Neural cell (in vitro differentiated cells): ENCODE data around the gene UNC45A. TPM values are rescaled to one million over a fixed set of nuclear protein-coding genes. Genes with fewer than 3 reads are reported as not detected.

ENCODE experiments used
- H2AFZ ChIP-seq: fragments of 200-600, 300-800 bp; sonication (generic), shearing (Covaris generic); 2 replicates; pipeline ENCODE4 v1.6.0; 2014; ENCODE audit warnings: low read depth, mild to moderate bottlenecking, antibody characterized with exemption, low read length, moderate library complexity
- H3F3A ChIP-seq: fragments of 200-600 bp; shearing (Covaris generic); 2 replicates; pipeline ENCODE4 v1.6.1; 2016; ENCODE audit warnings: mild to moderate bottlenecking, moderate library complexity, mixed read lengths, antibody characterized with exemption, low read length; ENCODE audit not compliant: insufficient read depth, poor library complexity, severe bottlenecking
- H3K27ac ChIP-seq: fragments of 200-600, 300-800 bp; sonication (generic), shearing (Covaris generic); 2 replicates; pipeline ENCODE4 v1.5.1; 2014; ENCODE audit warnings: mild to moderate bottlenecking, low read length, moderate library complexity
- H3K27me3 ChIP-seq: fragments of 300-800, 200-600 bp; sonication (generic), shearing (Covaris generic); 2 replicates; pipeline ENCODE4 v1.6.0; 2014; ENCODE audit warnings: mild to moderate bottlenecking, low read depth, low read length, moderate library complexity; ENCODE audit not compliant: insufficient read depth
- H3K36me3 ChIP-seq: fragments of 300-800, 200-600 bp; sonication (generic), shearing (Covaris generic); 2 replicates; pipeline ENCODE4 v1.5.1; 2014; ENCODE audit warnings: mild to moderate bottlenecking, antibody characterized with exemption, low read length, moderate library complexity; ENCODE audit not compliant: insufficient read depth
- H3K4me2 ChIP-seq: fragments of 300-800, 200-600 bp; sonication (generic), shearing (Covaris generic); 2 replicates; pipeline ENCODE4 v1.6.0; 2014; ENCODE audit warnings: mild to moderate bottlenecking, low read length
- H3K4me3 ChIP-seq: fragments of 300-800, 200-600 bp; sonication (generic), shearing (Covaris generic); 2 replicates; pipeline ENCODE4 v1.5.1; 2014; ENCODE audit warnings: mild to moderate bottlenecking, low read length, moderate library complexity
- H3K79me2 ChIP-seq: fragments of 200-600 bp; shearing (Covaris generic); replicated peaks from 2 replicates; pipeline ENCODE4 v1.6.0; 2014; ENCODE audit warnings: mild to moderate bottlenecking, low read length, moderate library complexity; ENCODE audit not compliant: insufficient read depth
- H3K9ac ChIP-seq: fragments of 300-800, 200-600 bp; sonication (generic), shearing (Covaris generic); 2 replicates; pipeline ENCODE4 v1.6.1; 2016; ENCODE audit warnings: mild to moderate bottlenecking, low read length, mixed read lengths
- H3K9me2 ChIP-seq: fragments of 200-600 bp; shearing (Covaris generic); 2 replicates; pipeline ENCODE4 v1.6.1; 2016; ENCODE audit warnings: mild to moderate bottlenecking, low read length, mixed read lengths; ENCODE audit not compliant: insufficient read depth
- H3K9me3 ChIP-seq: fragments of 200-600, 300-800 bp; sonication (generic), shearing (Covaris generic); 2 replicates; pipeline ENCODE4 v1.6.1; 2016; ENCODE audit warnings: mild to moderate bottlenecking, mixed run types, low read length, moderate library complexity, mixed read lengths
- H4K20me1 ChIP-seq: fragments of 200-600 bp; shearing (Covaris generic); 2 replicates; pipeline ENCODE4 v1.6.1; 2016; ENCODE audit warnings: mild to moderate bottlenecking, mixed run types; ENCODE audit not compliant: insufficient read depth
- CTCF ChIP-seq: fragments of 450-650 bp; IDR thresholded peaks from 2 replicates; pipeline ENCODE4 v1.5.1; 2014; ENCODE audit warnings: antibody characterized with exemption, mild to moderate bottlenecking, moderate library complexity; ENCODE audit not compliant: poor library complexity, severe bottlenecking
- EP300 ChIP-seq: fragments of 450-650 bp; conservative IDR thresholded peaks from 2 replicates; pipeline ENCODE4 v1.6.1; 2014; ENCODE audit warnings: antibody characterized with exemption, mild to moderate bottlenecking, moderate library complexity; ENCODE audit not compliant: poor library complexity, severe bottlenecking
- EZH2 ChIP-seq: fragments of 200-600, 300-800 bp; shearing (Covaris generic), sonication (generic); IDR thresholded peaks from 2 replicates; pipeline ENCODE4 v1.6.1; 2014; ENCODE audit warnings: antibody characterized with exemption, low read length, borderline replicate concordance, mild to moderate bottlenecking; ENCODE audit not compliant: insufficient read depth, poor library complexity, severe bottlenecking
- MXI1 ChIP-seq: fragments of 450-650 bp; conservative IDR thresholded peaks from 2 replicates; pipeline ENCODE4 v1.6.1; 2014; ENCODE audit warnings: antibody characterized with exemption, mild to moderate bottlenecking; ENCODE audit not compliant: poor library complexity, severe bottlenecking
- POLR2AphosphoS5 ChIP-seq: IDR thresholded peaks from 2 replicates; pipeline ENCODE4 v1.6.1; 2012
- RAD21 ChIP-seq: fragments of 450-650 bp; conservative IDR thresholded peaks from 2 replicates; pipeline ENCODE4 v1.6.1; 2014; ENCODE audit warnings: antibody characterized with exemption, mild to moderate bottlenecking, moderate library complexity
- REST ChIP-seq: IDR thresholded peaks from 2 replicates; pipeline ENCODE4 v1.6.1; 2012; ENCODE audit warnings: borderline replicate concordance
- SMC3 ChIP-seq: fragments of 450-650 bp; conservative IDR thresholded peaks from 2 replicates; pipeline ENCODE4 v1.6.1; 2014; ENCODE audit warnings: antibody characterized with exemption, mild to moderate bottlenecking, moderate library complexity; ENCODE audit not compliant: poor library complexity
- TAF1 ChIP-seq: IDR thresholded peaks from 2 replicates; pipeline ENCODE4 v1.6.1; 2012; ENCODE audit warnings: low read depth
- polyA plus RNA-seq: library from polyadenylated mRNA; depleted of rRNA; stranded (reverse); fragments of >200 nt; gene quantifications from 2 replicates; pipeline ENCODE4 v1.2.3, GENCODE V29; 2014

The UNC45A gene
- polyA plus RNA-seq, 1 donor from 2014 or later = 41.3 TPM

- Histone ChIP-seq H3K36me3 (no peaks in the 10 kb centered on the region), H4K20me1 (no peaks in the 10 kb centered on the region), H3K9me2 (no peaks in the 10 kb centered on the region), H2AFZ (no peak overlapping the region), H3K9ac (no peak overlapping the region), H3K4me2 (no peak overlapping the region), H3K27me3 (no peaks in the 10 kb centered on the region), H3F3A (no peaks in the 10 kb centered on the region), H3K9me3 (no peaks in the 10 kb centered on the region), H3K4me3 (no peak overlapping the region), H3K79me2 (no peaks in the 10 kb centered on the region), H3K27ac (no peak overlapping the region)
- TF ChIP-seq CTCF (no peak), EP300 (no peak), SMC3 (no peak), EZH2 (no peak), RAD21 (no peak), REST (no peak), MXI1 (no peak)
Observed at GRCh38 chr15:90912770-90913075, 22.4 kb upstream of the UNC45A start.

GRCh38 chr15:90913398-90913944 lies 21.6 kb upstream of the UNC45A start:
- Histone ChIP-seq H3K4me3 (no peak overlapping the region), H3K36me3 (no peaks in the 10 kb centered on the region), H3K9ac (no peak overlapping the region), H3K9me2 (no peaks in the 10 kb centered on the region), H4K20me1 (no peaks in the 10 kb centered on the region), H3K79me2 (no peaks in the 10 kb centered on the region), H3K4me2 (no peak overlapping the region), H3K9me3 (no peaks in the 10 kb centered on the region), H3K27ac (no peak overlapping the region), H3K27me3 (no peaks in the 10 kb centered on the region), H3F3A (no peaks in the 10 kb centered on the region), H2AFZ (no peak overlapping the region)
- TF ChIP-seq REST = no peak
- no peak for TF ChIP-seq EP300
- no peak for TF ChIP-seq POLR2AphosphoS5
- no peak for TF ChIP-seq TAF1
- no peak for TF ChIP-seq RAD21
- TF ChIP-seq CTCF = no peak
